Keratinocyte (primary cell): ENCODE measurements around the gene CELF2. TPM values are rescaled to one million over a fixed set of nuclear protein-coding genes. Genes with fewer than 3 reads are reported as not detected.

Source experiments
- DNase-seq: peaks from one replicate; pipeline ENCODE4 v3.0.0-alpha.2; 2011; ENCODE audit warnings: low read depth, missing footprints, low spot score
- FAIRE-seq: peaks from 2 replicates; lab custom pipeline; 2011; peaks lifted over from hg19 to GRCh38; lab: Jason Lieb, UNC
- H2AFZ ChIP-seq: 2 replicates; pipeline ENCODE4 v1.6.0; 2012; ENCODE audit warnings: low read length, control low read depth, inconsistent platforms; ENCODE audit not compliant: control insufficient read depth
- H3K27ac ChIP-seq: 2 replicates; pipeline ENCODE4 v1.5.1; 2011; ENCODE audit warnings: low read length; ENCODE audit not compliant: control insufficient read depth, insufficient read depth
- H3K27me3 ChIP-seq: 3 replicates; pipeline ENCODE4 v1.6.0; 2011; ENCODE audit warnings: low read length; ENCODE audit not compliant: control insufficient read depth, insufficient read depth; ENCODE audit errors: extremely low read depth
- H3K36me3 ChIP-seq, 2 experiments: 2 replicates in 1 of 2; 3 replicates in 1 of 2; pipeline ENCODE4 v1.5.1; 2011; ENCODE audit warnings: low read length in 2 of 2, mild to moderate bottlenecking in 1 of 2; ENCODE audit not compliant: control insufficient read depth in 2 of 2, insufficient read depth in 2 of 2; ENCODE audit errors: extremely low read depth in 1 of 2
- H3K4me1 ChIP-seq: 3 replicates; pipeline ENCODE4 v1.5.1; 2011; ENCODE audit warnings: low read length; ENCODE audit not compliant: control insufficient read depth, insufficient read depth; ENCODE audit errors: extremely low read depth
- H3K4me2 ChIP-seq: 3 replicates; pipeline ENCODE4 v1.6.0; 2011; ENCODE audit warnings: low read depth, low read length; ENCODE audit not compliant: control insufficient read depth, insufficient read depth; ENCODE audit errors: extremely low read depth
- H3K4me3 ChIP-seq, 3 experiments: fragments of 200-600 bp in 1 of 3; sonication (generic) in 1 of 3; 2 replicates in 2 of 3; 3 replicates in 1 of 3; pipeline ENCODE4 v1.5.1; 2011 to 2016; ENCODE audit warnings: low read length in 3 of 3, mild to moderate bottlenecking in 3 of 3, control low read depth in 2 of 3, inconsistent platforms in 1 of 3, low read depth in 1 of 3, mixed read lengths in 1 of 3, mixed run types in 1 of 3, moderate library complexity in 1 of 3; ENCODE audit not compliant: control insufficient read depth in 2 of 3, insufficient read depth in 2 of 3; ENCODE audit errors: extremely low read depth in 1 of 3
- H3K79me2 ChIP-seq: 2 replicates; pipeline ENCODE4 v1.6.0; 2012; ENCODE audit warnings: low read length; ENCODE audit not compliant: control insufficient read depth, insufficient read depth
- H3K9ac ChIP-seq: 3 replicates; pipeline ENCODE4 v1.6.0; 2011; ENCODE audit warnings: low read length; ENCODE audit not compliant: control insufficient read depth, insufficient read depth; ENCODE audit errors: extremely low read depth
- H3K9me1 ChIP-seq: 3 replicates; pipeline ENCODE4 v1.6.0; 2011; ENCODE audit warnings: low read length; ENCODE audit not compliant: control insufficient read depth, insufficient read depth; ENCODE audit errors: extremely low read depth
- H3K9me3 ChIP-seq: 2 replicates; pipeline ENCODE4 v1.5.1; 2012; ENCODE audit warnings: low read depth, low read length; ENCODE audit not compliant: control insufficient read depth
- H4K20me1 ChIP-seq: 3 replicates; pipeline ENCODE4 v1.6.0; 2011; ENCODE audit warnings: low read length; ENCODE audit not compliant: control insufficient read depth, insufficient read depth; ENCODE audit errors: extremely low read depth
- CTCF ChIP-seq, 3 experiments: IDR thresholded peaks in 1 of 3; conservative IDR thresholded peaks in 1 of 3; optimal IDR thresholded peaks in 1 of 3; 2 replicates in 2 of 3; 3 replicates in 1 of 3; pipeline versions ENCODE3 to v1.5.1; 2011; ENCODE audit warnings: low read length in 3 of 3, mild to moderate bottlenecking in 3 of 3, moderate library complexity in 2 of 3, control low read depth in 1 of 3, inconsistent platforms in 1 of 3; ENCODE audit not compliant: insufficient read depth in 2 of 3; ENCODE audit errors: extremely low read depth in 1 of 3
- EZH2 ChIP-seq: IDR thresholded peaks from one replicate; pipeline ENCODE4 v1.6.1; 2012; ENCODE audit warnings: inconsistent platforms, mild to moderate bottlenecking, low read length, moderate library complexity
- dilution Hi-C: fragments of 300-500 bp; cut with MboI; formaldehyde crosslinking; loops from one replicate; pipeline ENCODE4 v1.7.0; 2020; ENCODE audit warnings: low sequenced_read_pairs; ENCODE audit not compliant: extremely low pct_ligation_motif_present
- polyA plus RNA-seq, 5 experiments: library from polyadenylated mRNA; depleted of rRNA in 3 of 5; stranded (reverse) in 3 of 5; stranded (forward) in 1 of 5; unstranded in 1 of 5; fragments of >200 nt; gene quantifications; 1 replicate in 1 of 5; 2 replicates in 3 of 5; 3 replicates in 1 of 5; pipeline versions ENCODE4 v1.2.1 to v1.2.3, GENCODE V29; 2011 to 2012; ENCODE audit warnings: missing spikeins in 2 of 5, low read depth in 1 of 5, low replicate concordance in 1 of 5

The CELF2 gene
- polyA plus RNA-seq, 1 donor (not counting 4 experiments of a cell fraction or from before 2014, with no cell fraction given) = 9.8 TPM

DNA sequence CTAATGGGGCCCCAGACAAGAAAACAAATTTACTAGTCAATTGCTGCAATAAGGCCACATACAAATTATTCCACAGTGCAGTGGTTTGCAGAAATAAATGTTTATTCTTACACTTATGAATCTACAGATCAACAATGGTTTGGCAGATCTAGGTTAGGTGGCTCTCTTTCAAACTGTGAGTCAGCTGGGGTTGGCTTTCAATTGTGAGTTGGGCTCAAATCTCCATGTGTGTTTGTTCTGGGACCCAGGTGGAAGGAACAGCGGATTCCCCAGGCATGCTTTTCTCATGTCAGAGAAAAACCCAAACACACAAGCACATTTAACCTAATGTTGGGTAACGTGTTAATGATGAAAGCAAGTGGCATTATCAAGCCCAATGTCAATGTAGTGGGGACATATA lies 25.6 kb upstream of the CELF2 start:
- FAIRE-seq = no peak
- dilution Hi-C loops = no loop called here

DNA sequence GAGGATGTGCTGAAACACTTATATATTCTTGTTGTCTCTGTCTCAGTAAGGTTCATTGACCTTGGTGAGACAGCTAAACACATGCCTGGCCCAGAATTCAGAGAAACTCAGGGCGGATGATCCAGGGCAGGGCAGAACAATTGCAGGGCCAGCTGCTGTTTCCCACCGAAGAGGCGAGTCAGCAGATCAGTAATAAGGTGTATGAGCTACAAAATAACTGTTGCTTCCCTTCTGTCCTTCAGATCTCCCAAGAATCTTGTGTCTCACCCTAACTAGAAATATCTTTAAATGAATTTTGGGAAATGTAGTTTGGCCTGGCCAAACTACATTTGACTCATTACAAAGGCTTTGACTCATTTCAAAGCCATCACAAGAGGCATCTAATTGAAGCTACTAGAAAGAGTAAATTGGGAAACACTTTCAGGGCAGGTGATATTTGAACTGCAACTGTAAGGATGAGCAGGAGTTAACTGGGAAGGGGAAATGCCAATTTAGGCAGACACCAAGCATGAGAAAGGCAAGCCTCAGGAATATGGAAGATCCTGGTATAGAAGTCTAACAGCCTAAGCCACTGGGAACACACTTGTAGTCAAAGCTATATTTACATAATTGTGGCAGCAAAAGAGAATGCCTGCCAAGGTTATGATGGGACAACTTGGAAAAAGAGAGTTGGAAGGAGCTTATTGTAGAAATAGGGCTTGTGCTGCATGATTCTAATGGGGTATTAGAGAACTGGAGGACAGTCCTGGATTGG lies 24.5 kb upstream of the CELF2 start:
- Histone ChIP-seq H3K36me3 (no peaks in the 10 kb centered on the region), H3K9me1 (no peaks in the 10 kb centered on the region), H3K27ac (no peak overlapping the region), H4K20me1 (no peaks in the 10 kb centered on the region), H3K9me3 (no peaks in the 10 kb centered on the region), H3K9ac (no peak overlapping the region), H3K4me1 (no peaks in the 10 kb centered on the region), H3K4me2 (no peak overlapping the region), H2AFZ (no peak overlapping the region), H3K79me2 (no peaks in the 10 kb centered on the region), H3K27me3 (no peaks in the 10 kb centered on the region), H3K4me3 (no peak overlapping the region)
- FAIRE-seq (no peak), DNase-seq (no peak)
- dilution Hi-C loops = no loop called here
- TF ChIP-seq CTCF (optimal IDR thresholded peaks at IDR 0.05 in 1 of 3, IDR thresholded peaks at IDR 0.05 in 1 of 3, conservative IDR thresholded peaks at IDR 0.05 in 1 of 3; ENCODE audit: extremely low read depth in 1 of 3, insufficient read depth in 2 of 3, low read length in 3 of 3) (no peak), EZH2 (no peak)

More for the DNA sequence above, 25.6 kb upstream of the CELF2 start:
- Histone ChIP-seq H3K9me3 (no peaks in the 10 kb centered on the region), H3K27ac (no peak overlapping the region), H3K79me2 (no peaks in the 10 kb centered on the region), H3K4me3 (no peak overlapping the region), H3K27me3 (no peaks in the 10 kb centered on the region), H3K9ac (no peak overlapping the region), H4K20me1 (no peaks in the 10 kb centered on the region), H3K36me3 (no peaks in the 10 kb centered on the region), H2AFZ (no peak overlapping the region), H3K4me2 (no peak overlapping the region), H3K4me1 (no peaks in the 10 kb centered on the region), H3K9me1 (no peaks in the 10 kb centered on the region)
- DNase-seq = no peak
- TF ChIP-seq CTCF (optimal IDR thresholded peaks at IDR 0.05 in 1 of 3, IDR thresholded peaks at IDR 0.05 in 1 of 3, conservative IDR thresholded peaks at IDR 0.05 in 1 of 3; ENCODE audit: extremely low read depth in 1 of 3, insufficient read depth in 2 of 3, low read length in 3 of 3) (no peak), EZH2 (no peak)
